Activated CD4-positive, alpha-beta T cell treated with anti-CD3 and anti-CD28 coated beads, Interleukin-2, amount 50 U/mL, for 48 hours (primary cell): Measurements from ENCODE around the gene NTN5.
A peak's percentile ranks its signal among the peaks of the same experiment; 100 is the strongest.
"Not testable (repeated sequence)": the region's sequence is repeated elsewhere in the genome, so short reads cannot be mapped to it uniquely, and the experiment has no call there.

Experiments used
- DNase-seq, 2 experiments: peaks; one replicate each; pipeline ENCODE4 v3.0.0-alpha.2; 2020

The NTN5 gene

DNA sequence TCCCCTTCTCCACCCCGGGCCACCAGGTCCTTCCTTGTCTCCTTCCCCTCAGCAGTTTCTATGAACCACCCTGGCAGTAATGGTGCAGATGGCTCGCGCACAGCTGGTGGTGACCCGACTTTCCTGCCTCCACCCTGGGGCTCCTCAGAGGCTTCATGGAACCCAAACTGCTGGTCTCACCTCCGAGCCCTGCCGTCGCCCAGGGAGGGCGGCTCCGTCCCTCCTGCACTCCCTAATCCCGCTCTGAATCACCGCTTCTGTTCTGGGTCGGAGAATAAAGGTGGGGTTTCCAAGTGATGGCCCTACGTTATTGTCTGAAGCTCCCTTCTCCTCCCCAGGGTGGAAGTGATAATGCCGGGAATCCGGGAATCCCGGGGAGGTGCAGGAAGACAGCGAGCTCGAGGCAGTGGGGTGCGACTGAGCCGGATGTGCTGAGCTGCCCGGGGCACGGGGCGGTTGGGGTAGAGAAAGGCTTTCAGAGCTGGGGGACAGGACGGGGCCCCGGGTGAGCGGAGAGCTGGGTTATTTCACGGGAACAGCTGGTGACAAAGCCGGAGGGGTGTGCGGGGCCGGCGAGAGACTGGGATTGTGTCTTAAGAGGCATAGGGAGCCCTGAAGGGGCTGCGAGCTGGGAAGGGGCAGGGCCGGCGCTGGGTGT, 23.7 kb upstream of the NTN5 start:
- no peak for DNase-seq

DNA sequence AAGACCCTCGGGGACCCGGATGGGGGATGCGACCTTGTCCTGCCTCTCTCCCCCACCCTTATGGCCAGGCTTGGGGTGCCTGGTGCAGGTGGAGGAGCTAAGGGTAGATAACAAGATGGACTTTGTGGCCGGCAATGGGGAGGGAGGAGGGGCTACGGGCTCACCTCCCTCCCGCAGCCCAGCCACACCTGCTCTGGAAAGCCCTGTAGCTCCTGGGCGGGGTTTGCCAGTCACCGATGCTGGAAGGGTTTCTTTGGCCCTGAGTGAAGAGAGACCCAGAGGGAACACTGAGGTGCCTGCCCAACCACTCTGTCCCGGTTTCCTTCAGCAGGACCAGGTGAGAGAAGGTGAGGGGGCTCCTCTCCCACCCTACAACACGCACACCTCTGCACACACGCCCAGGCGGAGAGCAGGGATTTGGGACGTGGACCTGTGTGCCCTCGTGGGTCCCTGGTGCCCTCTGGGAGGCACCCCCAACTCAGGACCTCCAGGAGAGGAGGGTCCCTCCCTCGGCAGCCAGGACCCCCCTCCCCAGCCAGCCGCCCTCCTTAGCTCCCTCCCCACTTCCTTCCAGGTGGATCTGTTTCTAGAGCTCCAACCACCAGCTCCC, 23.0 kb upstream of the NTN5 start, which contains the start of gene FUT2:
Gene FUT2 (plus strand): TSS at position 229 of the 610 bp plus-strand sequence. CDS start 6,986 bp downstream, outside the sequence.
- no peak for DNase-seq

DNA sequence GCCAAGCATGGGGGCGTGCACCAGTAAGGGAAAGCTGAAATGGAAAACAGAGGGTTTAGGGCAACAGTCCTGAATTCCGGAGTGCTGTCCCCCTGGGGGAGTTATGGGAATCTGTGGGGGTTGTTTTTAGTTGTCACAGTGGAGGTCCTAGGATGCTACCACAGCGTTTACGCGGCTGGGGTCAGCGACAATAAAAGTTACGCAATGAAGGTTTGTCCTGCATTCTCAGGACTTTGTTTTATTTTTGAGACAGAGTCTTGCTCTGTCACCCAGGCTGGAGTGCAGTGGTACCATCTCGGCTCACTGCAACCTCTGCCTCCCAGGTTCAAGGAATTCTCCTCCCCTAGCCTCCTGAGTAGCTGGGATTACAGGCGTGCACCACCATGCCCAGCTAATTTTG, 20.8 kb upstream of the NTN5 start:
- DNase-seq = not testable (repeated sequence)

DNA sequence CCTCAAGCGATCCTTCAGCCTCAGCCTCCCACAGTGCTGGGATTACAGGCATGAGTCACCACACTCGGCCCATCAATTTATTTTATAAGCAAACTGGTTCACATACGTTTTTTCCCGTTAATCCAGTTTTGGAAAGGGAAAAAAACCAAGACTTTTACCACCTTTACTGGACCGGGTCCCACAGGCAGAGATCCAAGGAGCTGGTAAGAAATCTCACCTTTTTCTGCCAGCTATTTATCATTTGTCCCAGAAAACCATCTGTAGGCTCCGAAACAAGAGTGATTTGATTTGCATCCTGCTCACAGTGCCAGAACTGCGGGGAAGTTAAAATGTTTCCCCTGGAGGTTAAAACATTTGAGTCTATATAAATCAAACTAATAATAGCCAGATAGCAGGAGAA, 16.6 kb upstream of the NTN5 start:
- DNase-seq = no peak

DNA sequence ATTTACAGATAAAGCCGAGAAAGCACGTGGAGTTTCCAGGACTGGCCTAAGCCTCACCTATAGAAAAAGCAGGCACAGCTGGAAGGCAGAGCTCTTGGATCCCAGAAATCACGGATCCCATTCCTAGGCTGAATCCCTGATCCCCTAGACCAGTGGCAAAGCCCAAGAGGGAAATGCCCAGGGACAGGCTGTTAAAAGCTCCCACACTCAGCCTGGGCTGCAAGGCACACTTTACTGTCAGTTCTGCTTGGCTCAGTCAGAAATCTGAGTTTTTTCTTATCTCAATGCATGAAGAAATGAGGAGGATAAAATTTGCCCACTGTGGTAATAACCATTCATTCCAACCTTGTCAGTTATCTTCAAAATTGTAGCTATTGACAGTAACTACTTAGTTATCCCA, 15.0 kb upstream of the NTN5 start:
- DNase-seq = no peak

DNA sequence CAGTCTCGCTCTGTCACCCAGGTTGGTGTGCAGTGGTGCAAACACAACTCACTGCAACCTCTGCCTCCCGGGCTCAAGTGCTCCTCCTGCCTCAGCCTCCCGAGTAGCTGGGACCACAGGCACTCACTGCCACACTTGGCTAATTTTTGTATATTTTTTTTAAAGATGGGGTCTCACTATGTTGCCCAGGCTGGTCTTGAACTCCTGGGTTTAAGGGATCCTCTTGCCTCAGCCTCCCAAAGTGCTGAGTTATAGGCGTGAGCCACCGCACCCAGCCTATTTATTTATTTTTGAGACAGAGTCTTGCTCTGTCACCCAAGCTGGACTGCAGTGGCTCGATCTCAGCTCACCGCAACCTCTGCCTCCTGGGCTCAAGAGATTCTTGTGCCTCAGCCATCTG, 13.8 kb upstream of the NTN5 start:
- DNase-seq = not testable (repeated sequence)

DNA sequence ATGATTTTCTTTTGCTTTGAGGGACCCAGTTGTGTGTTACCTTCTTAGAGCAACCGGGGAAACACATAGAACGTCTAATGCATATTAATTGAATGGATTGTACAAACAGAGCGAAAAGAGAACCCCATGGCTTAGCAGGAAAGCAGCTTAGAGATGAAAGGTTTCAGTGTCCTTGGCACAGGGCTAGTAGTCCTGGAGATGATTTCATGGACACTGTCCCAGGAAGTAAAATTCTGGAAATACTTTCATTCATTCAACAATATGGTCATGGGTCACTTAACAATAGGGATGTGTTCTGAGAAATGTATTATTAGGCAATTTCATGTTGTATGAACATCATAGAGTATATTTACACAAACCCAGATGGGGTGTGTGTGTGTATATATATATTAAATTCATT, 13.3 kb upstream of the NTN5 start:
- DNase-seq = no peak

DNA sequence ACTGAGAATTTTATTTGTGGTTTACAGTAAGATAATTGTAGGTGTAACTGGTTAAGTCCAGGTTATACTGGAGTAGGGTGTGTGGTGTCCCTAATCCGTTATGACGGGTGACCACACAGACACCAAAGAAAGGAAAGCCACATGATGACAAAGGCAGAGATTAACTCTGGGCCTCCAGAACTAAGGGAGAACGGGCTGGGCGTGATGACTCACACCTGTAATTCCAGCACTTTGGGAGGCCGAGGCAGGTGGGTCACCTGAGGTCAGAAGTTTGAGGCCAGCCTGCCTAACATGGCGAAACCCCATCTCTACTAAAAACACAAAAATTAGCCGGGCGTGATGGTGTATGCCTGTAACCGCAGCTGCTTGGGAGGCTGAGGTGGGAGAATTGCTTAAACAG, 12.8 kb upstream of the NTN5 start:
- no peak for DNase-seq

DNA sequence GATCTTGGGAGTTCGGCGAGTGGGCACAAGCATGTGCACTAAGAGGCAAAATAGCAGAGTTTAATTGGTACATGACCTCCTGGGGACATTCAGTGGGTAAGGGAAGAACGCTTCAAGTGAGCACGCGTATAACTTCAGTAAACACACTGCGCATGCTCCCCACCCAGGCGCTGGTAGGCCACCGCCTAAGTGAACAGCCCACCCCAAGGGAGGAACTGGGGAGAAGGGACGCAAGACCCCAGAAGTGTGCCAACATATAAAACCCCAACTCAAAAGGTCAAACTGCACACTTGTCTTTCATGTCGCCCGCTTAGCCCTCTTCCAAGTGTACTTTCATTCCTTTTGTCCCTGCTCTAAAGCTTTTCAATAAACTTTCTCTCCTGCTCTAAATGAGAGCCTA, 10.5 kb upstream of the NTN5 start:
- DNase-seq = no peak

DNA sequence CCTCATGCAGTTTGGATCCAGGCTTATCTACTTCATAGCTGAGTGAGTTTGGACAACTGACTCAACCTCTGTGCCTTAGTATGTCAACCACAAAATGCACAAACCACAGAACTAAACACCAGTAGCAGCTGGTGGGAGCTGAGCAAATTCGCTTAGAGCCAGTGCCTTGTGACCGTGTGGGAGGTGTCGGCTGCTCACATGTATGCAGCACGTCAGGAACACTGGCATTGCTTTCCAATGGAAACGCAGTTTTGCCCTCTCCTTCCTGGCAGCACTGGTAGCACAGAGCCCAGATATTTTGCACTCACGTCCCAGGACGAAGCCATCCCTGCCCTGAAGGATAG, 8.3 kb upstream of the NTN5 start:
- DNase-seq = no peak

DNA sequence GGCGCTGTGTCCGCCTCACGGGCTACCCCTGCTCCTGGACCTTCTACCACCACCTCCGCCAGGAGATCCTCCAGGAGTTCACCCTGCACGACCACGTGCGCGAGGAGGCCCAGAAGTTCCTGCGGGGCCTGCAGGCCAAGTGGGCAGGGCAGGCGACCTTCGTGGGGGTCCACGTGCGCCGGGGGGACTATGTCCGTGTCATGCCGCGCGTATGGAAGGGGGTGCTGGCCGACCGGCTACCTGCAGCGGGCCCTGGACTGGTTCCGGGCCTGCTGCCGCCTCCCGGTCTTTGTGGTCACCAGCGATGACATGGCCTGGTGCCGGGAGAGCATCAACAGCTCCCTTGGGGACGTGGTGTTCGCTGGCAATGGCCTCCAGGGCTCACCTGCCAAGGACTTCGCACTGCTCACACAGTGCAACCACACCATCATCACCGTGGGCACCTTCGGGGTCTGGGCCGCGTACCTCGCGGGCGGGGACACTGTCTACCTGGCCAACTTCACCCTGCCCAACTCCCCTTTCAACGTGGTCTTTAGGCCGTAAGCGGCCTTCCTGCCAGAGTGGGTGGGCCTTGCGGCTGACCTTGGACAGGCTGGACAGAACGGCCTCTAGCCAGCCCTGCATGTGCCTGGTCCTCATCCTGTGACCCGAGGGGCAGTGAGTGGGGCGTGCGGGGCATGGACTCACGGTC, 7.8 kb upstream of the NTN5 start:
- no peak for DNase-seq

DNA sequence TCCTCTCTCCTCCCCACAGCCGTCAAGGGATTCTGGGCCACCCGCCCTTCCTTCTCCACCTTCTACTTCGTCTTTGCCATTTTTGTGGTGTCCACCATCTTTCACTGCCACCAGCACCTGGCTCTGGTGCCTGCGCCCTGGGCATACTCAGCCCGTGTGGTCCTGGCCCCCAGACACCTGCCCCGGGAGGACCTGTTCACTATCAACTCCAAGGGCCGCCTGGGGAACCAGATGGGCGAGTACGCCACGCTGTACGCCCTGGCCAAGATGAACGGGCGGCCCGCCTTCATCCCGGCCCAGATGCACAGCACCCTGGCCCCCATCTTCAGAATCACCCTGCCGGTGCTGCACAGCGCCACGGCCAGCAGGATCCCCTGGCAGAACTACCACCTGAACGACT, 7.2 kb upstream of the NTN5 start:
- DNase-seq = not testable (repeated sequence)

DNA sequence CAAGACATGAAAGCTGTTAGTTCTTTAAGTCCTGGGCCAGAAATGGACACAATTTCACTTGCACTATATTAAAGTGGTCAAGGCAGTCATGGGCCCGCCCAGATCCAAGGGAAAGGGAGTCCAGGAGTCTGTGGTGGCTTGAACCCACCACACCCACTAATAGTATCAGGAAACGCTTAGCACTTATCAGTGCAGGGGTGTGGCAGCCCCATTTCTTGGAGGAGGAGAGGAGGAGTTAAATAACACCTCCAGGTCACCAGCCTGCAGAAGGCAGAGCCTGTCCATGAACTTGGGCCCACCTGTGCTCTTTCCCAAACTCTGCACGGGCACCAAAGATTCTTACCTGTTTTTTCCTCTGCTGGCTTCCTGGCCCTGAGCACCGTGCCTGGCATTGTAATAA, 5.4 kb upstream of the NTN5 start:
- DNase-seq = no peak

DNA sequence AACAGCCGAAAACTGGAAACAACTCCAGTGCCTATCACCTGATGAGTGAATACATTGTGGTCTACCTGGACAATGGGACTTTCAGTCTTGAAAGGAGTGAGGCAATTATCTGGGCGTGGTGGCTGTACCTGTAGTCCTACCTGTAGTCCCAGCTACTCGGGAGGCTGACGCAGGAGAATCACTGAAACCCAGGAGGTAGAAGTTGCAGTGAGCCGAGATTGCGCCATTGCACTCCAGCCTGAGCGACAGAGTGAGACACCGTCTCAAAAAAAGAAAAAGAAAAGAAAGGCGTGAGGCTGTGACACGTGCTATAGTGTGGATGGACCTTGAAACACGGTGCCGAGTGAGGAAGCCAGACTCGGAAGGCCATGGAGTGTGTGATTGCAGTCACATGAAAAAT, 4.1 kb upstream of the NTN5 start:
- DNase-seq = no peak

DNA sequence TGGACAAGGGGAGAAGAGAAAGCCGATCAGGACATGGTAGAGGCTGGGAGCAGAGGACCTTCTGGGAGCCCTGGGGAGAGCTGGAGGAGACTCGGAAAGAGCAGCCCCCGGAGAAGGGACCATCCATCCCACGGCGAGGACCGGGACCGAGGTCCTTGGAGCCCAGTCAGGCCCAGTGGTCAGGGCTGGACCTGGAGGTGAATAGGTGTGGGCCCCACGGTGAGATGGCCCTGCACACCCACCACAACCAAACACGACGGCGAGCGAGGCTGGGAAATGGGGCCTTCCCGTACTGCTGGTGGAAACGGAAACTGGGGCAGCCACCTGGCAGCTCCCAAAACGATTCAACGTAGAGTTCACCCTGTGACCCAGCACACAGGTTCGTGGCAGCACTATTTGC, 3.7 kb upstream of the NTN5 start:
- DNase-seq = no peak

DNA sequence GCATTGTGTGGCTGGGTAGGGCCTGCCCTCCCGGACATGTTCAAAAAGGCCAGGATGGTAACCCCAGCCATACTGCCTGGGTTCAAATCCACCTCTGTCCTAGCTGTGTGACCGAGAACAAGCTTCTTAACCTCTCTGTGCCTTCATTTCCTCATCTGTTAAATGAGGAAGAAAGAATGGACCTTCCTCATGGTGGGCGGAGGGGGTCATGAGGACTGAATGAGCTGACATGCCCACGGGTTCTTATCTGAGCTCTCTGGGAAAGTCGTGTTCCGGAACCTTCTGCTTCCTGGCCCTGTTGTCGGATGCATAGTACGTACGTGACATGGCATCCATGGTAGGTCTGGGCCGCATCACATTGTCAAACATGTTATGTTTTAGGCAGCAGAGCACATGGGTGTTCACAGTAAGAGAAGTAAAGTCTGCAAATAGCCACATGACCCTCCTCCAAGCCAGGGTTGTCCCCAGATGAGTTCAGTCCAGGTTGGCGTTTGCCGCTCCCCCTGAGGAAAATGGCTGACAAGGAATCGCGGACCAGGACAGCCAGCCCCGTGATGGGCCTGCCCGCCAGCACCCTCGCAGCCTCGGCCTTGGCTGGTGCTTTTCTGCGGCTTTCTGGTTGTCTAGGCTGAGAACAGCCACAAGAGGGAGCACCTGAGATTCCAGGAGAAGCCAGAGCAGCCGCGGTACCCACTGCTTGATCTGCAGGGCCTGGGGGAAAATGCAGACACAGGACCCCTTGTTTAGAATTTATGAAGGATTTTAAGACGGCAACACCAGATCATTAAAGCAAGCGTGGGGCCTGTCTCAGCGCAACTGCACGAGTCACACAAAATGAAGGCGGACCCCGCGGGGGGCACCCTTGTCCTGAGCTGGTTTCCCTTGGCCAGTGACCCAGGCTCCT, 2.4 kb upstream of the NTN5 start:
- DNase-seq = peak; percentile 77 to 82

DNA sequence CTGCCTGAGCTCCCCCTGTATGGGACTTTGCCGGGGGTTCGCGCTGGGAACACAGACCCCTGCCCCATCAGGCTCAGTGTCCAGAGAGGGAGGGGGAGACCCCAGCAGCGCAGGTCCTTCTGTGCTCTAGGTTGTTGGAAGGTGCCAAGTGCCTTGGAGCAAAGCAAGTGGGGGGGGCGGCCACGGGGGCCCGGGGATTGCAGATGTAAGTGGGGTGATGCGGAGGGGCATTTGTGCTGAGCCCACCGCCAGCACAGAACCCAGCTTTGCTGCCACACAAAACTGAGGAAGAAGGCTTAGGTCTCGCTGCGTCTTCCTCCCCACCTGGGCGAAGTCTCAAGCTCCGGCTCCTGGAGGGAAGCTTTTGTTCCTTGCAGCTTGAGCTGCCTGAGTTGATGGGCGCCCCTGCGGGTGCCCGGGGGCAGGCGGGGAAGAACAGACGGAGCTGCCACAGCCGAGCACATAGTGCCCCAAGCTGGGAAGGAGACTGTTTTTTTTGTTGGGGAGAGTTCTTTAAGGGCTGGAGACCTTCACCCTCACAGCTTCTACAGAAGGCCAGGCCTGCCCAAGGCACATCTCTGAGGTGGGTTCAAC, 1.5 kb upstream of the NTN5 start:
- DNase-seq = no peak

DNA sequence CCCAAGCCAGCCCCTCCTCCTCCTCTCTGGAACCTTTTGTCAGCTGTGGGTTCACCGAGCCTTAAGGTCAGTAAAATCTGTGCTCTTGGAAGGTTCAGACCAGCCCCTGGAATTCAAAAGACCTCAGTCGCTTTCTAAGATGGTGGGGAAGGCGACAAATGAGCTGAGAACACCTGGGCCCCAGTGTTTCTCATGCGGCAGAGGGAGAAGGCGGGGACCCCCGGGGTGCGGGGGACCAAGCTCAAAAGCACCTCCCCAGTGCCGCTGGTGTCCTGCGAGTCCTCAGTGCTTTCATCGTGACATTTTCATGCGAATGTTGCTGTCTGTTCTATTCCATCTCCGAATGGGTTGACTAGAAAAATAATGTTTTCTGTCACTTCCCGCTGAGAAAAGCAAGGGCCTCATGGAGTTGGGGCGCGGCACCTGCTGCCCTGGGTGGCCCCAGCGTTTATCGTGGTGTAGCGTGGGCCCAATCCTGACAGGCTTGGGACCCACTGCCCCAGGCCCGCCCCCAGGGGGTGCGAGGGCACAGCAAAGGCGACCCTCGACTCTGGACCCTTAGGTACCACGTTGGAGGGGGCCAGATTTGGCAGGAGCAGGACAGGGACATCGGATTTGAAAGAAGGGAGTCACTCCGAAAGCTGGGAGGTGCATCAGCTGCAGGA, 751 bp upstream of the NTN5 start:
- no peak for DNase-seq

DNA sequence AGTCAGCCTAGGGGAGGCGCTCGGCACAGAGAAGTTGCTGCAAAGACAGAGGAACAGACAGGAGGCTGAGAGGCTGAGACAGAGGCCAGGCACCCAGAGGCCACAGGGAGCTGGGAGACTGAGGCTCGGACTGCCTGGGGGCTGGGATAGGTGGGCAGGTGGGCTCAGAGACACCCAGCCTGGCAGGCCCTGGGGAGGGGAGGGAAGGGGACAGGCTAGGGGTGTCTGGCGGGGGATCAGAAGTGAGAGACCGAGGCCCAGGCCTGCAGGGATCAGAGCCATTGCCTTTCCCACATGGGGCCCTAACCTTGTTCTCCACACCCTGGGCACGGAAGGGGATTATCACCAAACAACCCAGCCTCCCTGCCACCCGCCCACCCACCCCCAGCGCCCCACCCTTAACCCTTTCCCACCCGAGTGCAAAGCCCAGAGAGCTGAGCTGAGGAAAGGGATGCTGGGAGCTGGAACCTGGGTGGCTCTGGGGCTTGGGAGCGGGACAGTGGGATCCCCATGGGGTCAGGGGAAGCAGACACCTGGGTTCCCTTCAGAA, 1.3 kb downstream of the NTN5 start:
- no peak for DNase-seq

DNA sequence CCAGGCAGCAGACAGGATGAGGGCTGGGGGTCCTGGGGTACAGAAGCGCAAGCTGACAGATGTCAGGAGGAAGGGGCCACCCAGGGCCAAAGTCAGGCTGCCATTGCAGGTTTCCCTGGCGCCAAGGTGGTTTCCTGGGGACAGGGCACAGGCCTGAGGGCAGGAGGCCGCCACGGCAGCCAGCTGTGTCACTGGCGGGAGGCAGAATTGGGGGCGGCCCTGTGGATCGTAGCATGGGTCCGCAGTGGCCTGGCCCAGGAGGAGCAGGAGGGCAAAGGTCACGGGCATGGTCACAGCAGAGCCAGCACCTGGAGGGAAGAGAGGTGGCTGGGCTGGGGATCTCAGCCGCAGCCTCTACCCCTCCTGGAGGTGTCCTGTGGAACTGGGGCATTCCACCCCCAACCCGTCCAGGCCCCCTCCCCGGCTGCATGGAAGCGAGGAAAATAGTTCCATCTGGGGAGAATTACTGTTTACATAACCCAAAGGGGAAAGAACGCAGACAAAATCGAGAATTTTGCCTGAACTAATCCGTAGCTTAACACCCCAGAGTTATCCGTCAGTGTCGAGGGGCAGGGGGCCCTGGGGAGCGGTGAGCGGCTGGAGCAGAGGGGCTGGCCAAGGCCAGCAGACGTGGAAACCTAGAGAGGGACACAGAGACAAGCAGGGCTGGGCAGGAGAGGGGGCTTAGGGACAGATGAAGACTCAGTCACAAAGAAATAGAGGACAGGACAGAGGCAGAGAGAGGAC, 1.9 kb downstream of the NTN5 start:
- no peak for DNase-seq

DNA sequence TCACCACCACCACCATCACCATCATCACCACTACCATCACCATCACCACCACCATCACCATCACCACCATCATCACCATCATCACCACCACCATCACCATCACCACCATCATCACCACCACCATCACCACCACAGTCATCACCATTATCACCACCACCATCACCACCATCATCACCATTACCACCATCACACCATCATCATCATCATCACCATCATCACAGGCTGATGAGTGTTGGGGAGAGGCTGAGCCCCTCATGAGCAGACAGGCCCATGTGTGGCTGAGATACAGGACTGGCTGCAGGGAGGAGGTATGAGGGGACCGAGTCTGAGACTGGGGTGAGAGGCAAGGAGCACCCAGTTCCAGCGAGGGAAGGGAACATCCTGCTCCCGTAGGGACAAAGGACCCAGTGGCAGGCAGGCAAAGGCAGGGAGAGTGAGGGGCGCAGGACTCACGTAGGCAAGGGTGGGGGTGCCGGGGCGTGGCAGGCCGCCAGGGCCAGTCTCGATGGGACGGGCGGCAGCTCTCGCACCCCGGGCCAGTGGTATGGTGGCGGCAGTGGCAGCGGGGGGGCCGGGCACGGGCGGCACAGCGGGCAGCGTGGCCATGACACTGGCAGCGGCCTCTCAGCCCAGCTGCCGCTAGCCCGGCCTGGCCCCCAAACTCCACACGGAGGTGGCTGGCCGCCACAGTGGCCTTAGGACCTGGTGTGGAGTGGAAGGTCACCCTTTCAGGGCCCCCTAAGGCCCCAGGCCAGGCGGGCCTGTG, 2.7 kb downstream of the NTN5 start:
- no peak for DNase-seq
